HG03354 (cell line): ENCODE data around the gene GUCA1A.
"Not testable (repeated sequence)": the region's sequence is repeated elsewhere in the genome, so short reads cannot be mapped to it uniquely, and the experiment has no call there.

Experiments used
- ATAC-seq: cut with Tn5 transposase; IDR thresholded peaks from one replicate; pipeline ENCODE4 v1.9.1; 2021; ENCODE audit warnings: mild to moderate bottlenecking; ENCODE audit not compliant: unreplicated experiment, poor library complexity, severe bottlenecking

The GUCA1A gene

DNA sequence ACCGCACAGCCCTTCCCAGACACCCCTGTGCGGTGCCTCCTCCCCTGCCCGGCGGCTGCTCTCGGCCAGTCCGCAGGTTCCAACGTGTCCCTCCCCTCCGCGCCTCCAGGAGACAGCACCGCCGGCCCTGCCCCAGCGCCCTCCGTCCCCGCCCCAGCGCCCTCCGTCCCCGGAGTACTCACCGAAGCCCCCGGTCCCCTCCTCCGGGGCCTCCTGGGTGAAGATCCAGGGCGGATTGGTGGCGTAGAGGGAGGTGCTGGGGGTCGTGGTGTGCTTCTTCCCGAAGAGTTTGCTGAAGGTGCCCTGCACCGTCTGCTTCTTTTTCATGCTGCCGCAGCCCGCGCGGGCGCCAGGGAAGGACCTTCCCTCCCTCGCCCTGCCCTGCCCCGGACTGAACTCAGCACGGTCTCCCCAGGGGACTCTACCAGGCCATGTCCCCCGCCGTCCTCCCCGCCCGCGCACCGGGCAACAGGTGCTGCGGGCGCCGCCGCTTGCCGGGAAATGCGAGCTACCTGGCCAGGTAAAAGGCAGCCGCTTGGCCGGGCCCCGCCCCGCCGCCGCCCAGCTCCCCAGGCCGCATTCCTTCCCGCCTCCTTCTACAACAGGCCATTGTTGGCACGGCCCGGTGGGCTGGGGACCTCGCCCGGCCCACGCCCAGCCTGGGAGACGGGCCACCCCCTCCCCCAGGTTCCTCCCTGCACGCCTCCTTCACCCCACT is 30.9 kb upstream of the GUCA1A start, which contains the start of gene C6orf132:
Gene C6orf132 (minus strand): TSS at position 503 of the 718 bp plus-strand sequence. CDS start 176 bp downstream, at position 327.
- no peak for ATAC-seq

DNA sequence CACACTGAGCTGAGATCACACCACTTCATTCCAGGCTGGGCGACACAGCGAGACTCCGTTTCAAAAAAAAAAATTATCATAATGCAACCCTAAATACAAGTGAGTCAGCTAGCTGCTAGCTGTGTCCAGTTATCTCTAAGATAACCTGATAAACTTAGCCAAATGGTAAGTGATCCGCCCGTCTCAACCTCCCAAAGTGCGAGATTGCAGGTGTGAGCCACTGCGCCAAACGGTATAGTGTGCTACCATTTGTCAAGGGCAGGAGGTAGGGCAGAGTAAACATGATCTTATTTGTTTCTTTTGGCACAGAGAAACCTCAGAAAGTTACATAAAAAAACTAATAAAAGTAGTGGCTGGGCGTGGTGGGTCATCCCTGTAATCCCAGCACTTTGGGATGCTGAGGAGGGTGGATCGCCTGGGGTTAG is 26.0 kb upstream of the GUCA1A start:
- no peak for ATAC-seq

GRCh38 chr6:42148058-42148457 is 25.1 kb upstream of the GUCA1A start:
- no peak for ATAC-seq

DNA sequence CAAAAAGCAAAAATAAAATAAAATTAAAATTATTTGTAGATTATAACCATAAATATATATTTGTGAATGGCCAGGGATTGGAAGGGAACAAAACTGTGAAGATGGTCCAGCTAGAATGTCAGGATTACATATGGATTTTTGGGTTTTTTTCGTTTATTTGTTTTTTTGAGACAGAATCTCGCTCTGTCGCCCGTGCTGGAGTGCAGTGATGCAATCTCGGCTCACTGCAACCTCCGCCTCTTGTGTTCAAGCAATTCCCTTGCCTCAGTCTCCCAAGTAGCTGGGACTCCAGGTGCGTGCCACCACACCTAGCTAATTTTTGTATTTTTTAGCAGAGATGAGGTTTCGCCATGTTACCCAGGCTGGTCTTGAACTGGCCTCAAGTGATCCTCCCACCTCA is 22.9 kb upstream of the GUCA1A start:
- no peak for ATAC-seq

GRCh38 chr6:42152024-42152423 is 21.1 kb upstream of the GUCA1A start:
- ATAC-seq = no peak

- ATAC-seq = not testable (repeated sequence)
Observed at GRCh38 chr6:42152528-42153213, 20.5 kb upstream of the GUCA1A start.

- ATAC-seq = no peak
Observed at GRCh38 chr6:42153921-42154320, 19.2 kb upstream of the GUCA1A start.

DNA sequence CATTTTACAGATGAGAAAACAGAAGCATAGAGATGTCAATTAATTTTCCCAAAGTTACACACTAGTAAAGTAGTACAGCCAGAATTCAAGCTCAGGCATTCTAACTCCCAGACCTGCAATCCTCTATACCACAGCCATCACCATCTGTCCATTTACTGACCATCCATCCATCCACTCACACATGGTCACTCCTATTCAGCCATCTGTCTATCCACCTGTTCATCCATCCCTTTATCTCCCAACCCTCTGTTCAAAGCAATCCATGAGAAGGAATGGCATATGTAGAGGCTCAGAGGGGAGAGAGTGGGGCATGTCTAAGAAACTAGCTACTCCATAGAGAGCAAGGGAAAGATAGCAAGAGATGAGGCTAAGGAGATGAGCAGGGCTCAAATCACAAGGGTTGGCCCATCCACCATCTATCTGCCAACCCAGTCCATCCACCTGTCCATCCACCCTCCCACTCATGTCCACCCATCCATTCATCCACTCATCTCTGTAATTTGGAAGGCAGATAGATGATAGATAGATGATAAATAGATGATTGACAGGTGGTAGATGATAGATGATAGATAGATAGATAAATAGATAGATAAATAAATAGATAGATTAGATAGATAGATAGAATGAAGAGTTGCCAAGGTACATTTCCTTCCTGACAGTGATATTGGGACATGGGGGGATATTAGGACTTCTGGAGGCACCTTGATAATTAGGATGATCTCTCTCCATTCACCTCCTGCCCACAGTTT is 18.5 kb upstream of the GUCA1A start:
- ATAC-seq = no peak

DNA sequence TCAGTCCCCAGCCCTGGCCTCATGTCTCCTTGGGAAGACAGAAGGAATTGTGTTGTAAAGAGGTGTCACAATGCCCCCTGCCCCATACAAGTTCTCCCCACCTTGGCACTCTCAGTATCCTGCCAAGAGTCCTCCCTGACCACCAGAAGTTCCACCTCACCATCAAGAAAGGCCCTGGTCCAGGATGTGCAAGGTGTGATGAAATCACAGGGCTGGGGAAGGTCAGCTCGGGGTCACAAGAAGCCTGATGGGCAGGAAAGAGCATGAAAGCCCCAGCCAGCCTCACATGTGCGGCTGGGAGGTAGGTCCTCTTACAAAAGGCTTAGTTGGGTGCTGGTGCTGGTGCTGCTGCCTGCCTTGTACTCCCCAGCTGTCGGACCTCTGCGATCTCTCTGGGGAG is 17.9 kb upstream of the GUCA1A start:
- no peak for ATAC-seq

- no peak for ATAC-seq
Observed at GRCh38 chr6:42156638-42157037, 16.5 kb upstream of the GUCA1A start.

- no peak for ATAC-seq
Observed at GRCh38 chr6:42158011-42158410, 15.2 kb upstream of the GUCA1A start.

DNA sequence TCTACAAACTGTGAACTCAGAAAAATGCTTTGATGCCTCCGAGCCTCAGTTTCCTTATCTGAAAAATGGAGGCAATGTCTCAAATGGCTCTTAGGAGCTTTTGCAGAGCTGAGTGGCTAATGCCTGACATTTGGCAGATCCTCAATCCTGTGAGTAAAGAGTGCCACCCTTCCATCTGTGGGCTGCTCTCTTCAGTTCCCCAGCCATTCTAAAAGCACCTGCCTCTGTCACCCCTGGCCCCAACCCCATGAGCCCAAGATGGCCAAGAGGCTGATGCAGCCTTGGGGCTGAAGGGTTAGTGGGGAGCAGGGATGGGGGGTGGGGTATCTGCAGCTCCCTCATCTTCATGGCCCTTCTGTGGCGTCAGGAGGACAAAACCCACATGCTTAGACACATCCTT is 14.5 kb upstream of the GUCA1A start:
- ATAC-seq = no peak

DNA sequence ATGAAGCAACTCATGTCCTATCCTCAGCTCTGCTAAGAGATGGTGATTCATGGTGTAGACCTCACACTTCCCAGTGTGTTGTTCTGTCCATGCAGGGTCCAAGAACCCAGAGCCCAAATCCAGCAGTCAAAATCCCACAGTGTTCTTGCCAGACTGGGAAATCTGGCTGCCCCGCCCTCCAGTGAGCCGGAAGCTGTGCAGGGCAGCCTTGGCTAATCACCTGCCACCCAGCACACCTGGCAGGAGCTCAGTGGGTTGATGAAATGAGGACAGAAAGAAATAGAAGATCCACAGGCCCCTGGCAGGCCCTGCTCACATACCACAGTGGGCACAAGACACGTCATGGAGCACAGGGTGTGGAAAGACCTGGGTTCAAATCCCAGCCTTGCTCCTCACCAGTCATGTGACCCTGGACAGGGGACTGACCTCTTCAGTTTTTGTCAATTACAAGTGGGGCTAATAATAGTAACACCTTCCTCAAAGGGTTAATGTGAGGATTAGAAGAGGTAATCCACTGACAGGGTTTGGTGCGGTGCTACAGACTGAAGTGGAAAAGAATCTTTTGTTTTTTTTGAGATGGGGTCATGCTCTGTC is 13.6 kb upstream of the GUCA1A start:
- ATAC-seq = no peak

DNA sequence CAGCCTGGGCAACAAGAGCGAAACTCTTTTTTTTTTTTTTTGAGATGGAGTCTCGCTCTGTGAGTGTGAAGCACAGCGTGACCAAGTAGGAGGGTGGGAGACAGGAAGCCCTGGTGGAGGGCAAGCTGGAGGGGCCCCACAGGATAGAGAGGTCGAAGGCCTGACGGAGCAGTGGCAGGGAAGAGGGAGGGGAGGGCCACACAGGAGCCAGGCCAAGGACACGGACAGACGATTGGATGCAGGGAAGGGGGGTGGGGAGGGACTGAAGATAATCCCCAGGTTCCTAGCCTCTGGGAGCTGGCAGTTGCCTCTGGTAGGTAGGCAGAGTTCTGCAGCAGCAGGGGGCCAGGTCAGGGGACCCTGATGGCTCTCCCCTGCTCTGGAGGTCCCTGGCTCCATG is 10.8 kb upstream of the GUCA1A start:
- ATAC-seq = no peak

DNA sequence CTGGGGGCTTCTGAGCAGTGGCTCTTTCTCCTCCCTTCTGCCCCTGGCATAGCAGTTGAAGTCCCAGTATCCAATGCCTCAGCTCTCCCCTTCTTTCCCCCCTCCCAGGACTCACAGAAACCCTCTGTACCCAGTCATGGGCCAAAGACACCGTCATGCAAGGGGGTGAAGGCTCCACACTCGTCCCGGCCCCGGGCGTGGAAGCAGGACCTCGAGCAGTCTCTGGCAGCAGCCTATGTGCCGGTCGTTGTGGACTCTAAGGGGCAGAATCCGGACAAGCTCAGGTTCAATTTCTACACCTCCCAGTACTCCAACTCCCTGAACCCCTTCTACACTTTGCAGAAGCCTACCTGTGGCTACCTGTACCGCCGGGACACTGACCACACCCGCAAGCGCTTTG is 10.4 kb upstream of the GUCA1A start:
- ATAC-seq = no peak

- no peak for ATAC-seq
Observed at GRCh38 chr6:42163981-42164380, 9.2 kb upstream of the GUCA1A start.

DNA sequence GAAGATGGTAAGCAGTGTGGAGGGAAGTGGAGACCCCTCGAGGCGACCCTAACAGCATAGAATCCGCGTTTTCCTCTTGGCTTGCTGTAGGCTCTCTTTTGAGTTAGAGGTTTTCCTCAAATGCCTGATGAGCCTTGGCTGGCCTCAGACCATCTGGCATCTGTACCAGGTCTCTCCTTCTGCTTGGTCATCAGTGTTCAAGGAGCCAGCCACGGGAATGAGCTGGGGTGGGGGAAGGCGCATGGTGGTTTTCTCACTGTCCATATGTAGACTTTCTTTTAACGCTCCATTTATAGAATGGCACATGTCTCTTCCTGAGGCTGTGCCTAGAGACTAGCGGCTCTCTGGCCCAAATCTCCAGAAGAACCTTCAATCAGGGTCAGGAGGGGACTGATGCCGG is 8.1 kb upstream of the GUCA1A start:
- ATAC-seq = no peak

- no peak for ATAC-seq
Observed at GRCh38 chr6:42166444-42167141, 6.6 kb upstream of the GUCA1A start.

GRCh38 chr6:42168650-42169049 is 4.5 kb upstream of the GUCA1A start:
- no peak for ATAC-seq

- not testable (repeated sequence) for ATAC-seq
Observed at GRCh38 chr6:42169780-42170179, 3.4 kb upstream of the GUCA1A start.
